Bone marrow (tissue), 2 donors: ENCODE measurements around the gene ANXA3.
"Not testable (repeated sequence)": the region's sequence is repeated elsewhere in the genome, so short reads cannot be mapped to it uniquely, and the experiment has no call there.

Experiments
- DNase-seq, 2 donors: peaks; one replicate each; lab custom pipeline; 2025; lab: John Stamatoyannopoulos, UW

ANXA3 gene

DNA sequence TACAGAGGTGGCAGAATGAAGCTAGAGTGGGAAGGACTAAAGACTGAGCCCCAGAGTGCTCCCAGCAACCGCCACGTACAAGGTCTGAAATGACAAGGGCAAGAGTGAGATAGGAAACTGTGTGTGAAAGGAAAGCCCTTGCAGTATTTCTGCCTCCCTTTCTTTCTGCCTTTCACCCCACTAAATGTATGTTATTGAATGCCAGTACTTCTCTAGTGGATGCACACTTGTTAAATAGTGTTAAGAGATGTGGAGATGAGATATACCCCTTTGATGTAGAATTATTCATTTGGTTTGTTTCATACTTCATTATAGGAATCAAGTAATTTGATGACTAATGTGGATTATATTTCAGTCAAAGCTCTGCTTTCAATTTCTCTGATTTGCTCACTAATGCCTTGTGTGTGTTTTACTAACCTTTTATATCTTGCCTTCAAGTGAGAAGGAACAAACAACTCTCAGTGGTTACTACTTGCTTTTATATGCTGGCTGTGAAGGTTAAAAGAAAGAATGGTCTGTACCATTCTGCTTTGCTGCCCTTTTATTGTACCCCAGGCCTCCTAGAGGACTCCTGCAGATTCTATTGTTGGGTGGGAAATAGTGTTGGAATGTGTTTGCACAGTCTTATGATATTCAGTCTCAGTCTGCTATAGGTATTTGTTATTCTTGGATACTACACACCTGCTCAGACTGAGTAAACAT lies 8.0 kb upstream of the ANXA3 start:
- no peak for DNase-seq

DNA sequence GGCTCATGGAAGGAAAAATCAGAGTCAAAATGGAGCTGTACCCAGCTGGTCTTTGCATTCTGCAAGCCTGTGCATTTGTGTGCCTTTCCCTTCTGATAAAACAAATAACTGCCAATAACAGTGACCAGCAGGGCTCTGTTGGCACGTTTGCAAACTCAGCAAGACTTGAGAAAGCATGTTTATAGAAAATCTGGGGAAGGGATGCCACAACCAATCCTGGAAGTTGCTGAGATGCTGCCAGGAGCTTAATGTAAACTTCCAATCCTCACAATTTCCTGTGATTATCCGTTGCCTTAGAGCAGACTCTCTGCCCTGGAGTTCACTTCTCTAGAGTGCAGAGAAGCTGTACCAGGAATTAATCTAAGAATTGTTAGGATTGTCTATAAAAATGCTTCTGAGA lies 6.9 kb upstream of the ANXA3 start:
- no peak for DNase-seq

- no peak for DNase-seq
Observed at GRCh38 chr4:78545275-78546246, 6.0 kb upstream of the ANXA3 start.

GRCh38 chr4:78547899-78548298 lies 3.7 kb upstream of the ANXA3 start:
- not testable (repeated sequence) for DNase-seq

GRCh38 chr4:78548889-78549288 lies 2.7 kb upstream of the ANXA3 start:
- not testable (repeated sequence) for DNase-seq

DNA sequence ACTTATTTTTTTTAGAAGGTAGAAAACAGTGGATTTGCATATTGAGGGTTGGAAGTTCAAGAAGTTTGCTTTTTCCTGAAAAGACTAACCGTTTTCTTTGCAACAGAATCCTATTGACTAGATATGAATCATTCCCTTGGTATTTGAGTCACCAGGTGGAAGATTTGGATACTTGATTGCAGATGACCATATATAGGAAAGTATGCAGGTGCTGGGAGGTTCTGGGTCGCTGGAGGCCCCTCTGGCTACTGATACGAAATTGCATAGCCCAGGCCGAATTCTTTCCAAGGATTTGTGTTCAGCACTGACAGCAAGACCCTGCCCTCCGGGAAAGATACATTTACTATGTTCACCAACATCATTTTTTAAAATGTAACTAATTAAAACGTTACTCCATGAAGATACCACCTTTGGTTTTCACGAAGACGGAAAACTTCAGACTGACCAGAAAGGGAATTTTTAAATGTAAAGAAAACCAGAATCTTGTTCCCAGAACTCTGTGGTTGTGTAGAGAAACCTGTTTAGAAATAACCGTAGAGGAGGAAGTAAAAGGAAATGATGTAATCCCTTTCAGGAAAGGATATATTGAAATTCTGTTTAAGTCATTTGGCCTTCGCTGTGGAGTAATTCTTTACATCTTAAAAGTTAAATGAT lies 946 bp downstream of the ANXA3 start:
- DNase-seq, result no peak

GRCh38 chr4:78553043-78553396 lies 1.4 kb downstream of the ANXA3 start:
- no peak for DNase-seq

GRCh38 chr4:78553529-78554060 lies 2.0 kb downstream of the ANXA3 start:
- DNase-seq, result no peak

GRCh38 chr4:78556665-78557064 lies 5.1 kb downstream of the ANXA3 start:
- no peak for DNase-seq

DNA sequence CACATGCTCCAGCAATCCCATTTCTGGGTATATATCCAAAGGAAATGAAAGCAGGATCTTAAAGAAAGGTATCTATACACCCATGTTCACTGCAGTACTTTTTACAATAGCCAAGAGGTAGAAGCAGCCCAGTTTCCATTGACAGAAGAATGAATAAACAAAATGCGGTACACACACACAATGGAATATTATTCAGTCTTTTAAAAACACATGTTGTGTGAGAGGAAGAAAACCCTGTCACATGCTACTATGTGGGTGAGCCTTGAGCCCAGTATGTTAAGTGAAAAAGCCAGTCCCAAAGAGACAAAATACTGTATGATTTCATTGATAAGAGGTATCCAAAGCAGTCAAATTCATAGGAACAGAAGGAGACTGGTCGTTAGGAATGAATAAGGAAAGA lies 6.3 kb downstream of the ANXA3 start:
- no peak for DNase-seq

- DNase-seq, result no peak
Observed at GRCh38 chr4:78558410-78558809, 6.8 kb downstream of the ANXA3 start.

DNA sequence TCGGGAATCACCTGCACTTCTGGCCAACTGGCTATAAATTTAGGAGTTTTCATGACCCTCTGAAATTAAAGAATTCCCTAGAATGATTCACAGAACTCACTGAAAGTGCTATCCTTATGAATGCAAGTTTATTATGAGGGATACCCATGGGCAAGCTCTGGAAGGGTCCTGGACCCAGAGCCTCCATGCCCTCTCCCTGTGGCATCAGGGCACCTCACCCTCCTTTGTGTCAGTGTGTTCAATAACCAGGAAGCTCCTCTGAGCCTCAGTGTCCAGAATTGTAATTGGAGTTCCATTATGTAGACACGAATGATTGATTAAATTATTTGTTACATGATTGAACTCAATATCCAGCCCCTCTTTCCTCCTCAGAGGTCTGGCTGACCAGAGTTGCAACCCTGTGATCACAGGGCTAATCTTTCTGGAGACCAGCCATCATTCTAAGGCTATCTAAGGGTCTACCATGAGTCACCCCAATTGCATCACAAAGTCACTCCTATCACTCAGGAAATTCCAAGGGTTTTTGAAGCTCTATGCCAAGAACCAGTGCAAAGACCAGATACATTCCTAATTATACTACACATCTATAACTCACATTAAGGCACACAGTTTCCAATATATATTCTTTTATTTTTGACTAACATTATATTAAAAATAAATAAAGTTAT lies 8.9 kb downstream of the ANXA3 start:
- DNase-seq, result no peak

GRCh38 chr4:78561677-78562076 lies 10.1 kb downstream of the ANXA3 start:
- no peak for DNase-seq

- no peak for DNase-seq
Observed at GRCh38 chr4:78562687-78563086, 11.1 kb downstream of the ANXA3 start.

- no peak for DNase-seq
Observed at GRCh38 chr4:78565971-78566372, 14.4 kb downstream of the ANXA3 start.

DNA sequence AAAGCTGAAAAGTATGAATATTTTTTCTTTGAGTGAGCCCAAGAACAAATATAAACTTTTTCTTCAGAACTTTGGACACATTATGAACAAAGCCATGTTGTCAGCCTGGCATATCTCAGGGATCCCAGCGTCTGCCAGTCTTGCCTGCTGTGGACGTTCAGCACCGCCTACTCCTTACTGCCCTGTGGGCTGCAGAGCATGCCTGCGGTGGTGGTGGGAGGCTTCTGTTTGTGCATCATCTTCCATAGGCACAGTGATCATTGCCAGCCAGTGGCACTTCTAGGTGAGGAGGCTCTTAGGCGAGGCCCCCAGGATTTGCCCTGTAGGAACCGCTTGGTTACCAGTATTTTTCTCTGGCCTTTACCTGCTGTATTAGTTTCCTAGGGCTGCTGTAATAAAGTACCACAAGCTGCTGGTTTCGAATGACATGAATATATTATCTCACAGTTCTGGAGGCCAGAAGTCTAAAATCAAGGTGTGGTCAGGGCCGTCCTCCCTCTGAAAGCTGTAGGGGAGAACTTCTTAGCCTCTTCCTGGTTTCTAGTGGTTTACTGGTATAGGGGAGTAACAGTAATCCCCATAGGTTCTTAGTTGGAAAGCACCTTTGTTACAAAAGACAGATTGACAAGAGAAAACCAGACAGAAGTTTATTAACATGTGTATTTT lies 15.4 kb downstream of the ANXA3 start:
- no peak for DNase-seq

GRCh38 chr4:78567500-78568060 lies 16.0 kb downstream of the ANXA3 start:
- no peak for DNase-seq

- DNase-seq, result no peak
Observed at GRCh38 chr4:78568640-78569305, 17.2 kb downstream of the ANXA3 start.

- DNase-seq, result no peak
Observed at GRCh38 chr4:78569306-78569821, 17.8 kb downstream of the ANXA3 start.

GRCh38 chr4:78570117-78570516 lies 18.5 kb downstream of the ANXA3 start:
- no peak for DNase-seq
